ENCODE measurements around the gene HLA-DQB1. TPM values are rescaled to one million over a fixed set of nuclear protein-coding genes. Genes with fewer than 3 reads are reported as not detected.

The HLA-DQB1 gene
- total and polyA plus RNA-seq, 2 experiments from 2014 or later: not detected

DNA sequence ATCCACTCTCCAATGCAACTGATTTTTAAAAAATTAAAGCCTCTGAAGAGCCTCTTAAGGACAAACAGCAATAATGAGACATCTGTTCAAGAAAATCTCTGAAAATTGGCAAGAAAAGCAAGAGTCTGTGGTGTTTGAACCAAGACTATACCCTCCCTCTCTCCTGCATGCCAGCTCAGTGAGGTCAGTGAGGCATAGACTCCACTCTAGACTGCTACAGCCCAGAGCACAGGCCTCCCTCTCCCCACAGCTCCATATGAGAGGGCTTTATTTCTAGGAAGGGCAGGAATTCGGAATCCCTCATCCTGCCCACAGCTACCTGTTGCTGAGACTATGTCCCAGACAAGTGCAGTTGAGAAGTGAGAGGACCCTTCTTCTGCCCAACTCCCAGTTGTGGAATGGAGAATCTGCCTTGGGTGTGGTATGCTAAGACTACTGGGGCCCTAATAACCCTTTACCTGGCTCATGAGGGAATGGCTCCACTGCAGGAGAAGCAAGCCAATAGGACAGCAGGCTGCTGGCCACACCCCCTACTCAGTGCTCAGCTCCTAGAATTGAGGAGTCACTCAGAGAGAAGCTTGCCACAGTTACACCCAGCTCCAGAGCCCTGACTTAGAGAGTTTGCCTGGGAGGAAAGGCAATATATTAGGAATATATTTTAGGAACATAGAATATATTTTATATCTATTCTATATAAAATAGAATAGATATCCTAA lies 51.9 kb downstream of the HLA-DQB1 start:
- Histone ChIP-seq H3K27ac (no peak overlapping the region), H3F3A (ENCODE audit: insufficient read depth) (no peaks in the 10 kb centered on the region), H3K9ac (no peak overlapping the region), H3K9me3 (ENCODE audit: low read depth) (no peaks in the 10 kb centered on the region), H3K79me2 (ENCODE audit: insufficient read depth) (no peaks in the 10 kb centered on the region), H3K4me2 (ENCODE audit: unreplicated experiment) (no peak overlapping the region), H3K27me3 (replicated peaks; ENCODE audit: insufficient read depth) (no peaks in the 10 kb centered on the region), H4K20me1 (ENCODE audit: insufficient read depth) (no peaks in the 10 kb centered on the region), H3K9me2 (ENCODE audit: insufficient read depth) (no peaks in the 10 kb centered on the region), H3K4me1 (ENCODE audit: insufficient read depth) (no peaks in the 10 kb centered on the region), H2AFZ (no peak overlapping the region), H3K4me3 (no peak overlapping the region), H3K36me3 (ENCODE audit: low read depth) (no peaks in the 10 kb centered on the region)
- WGBS, 2 experiments (ENCODE audit: low coverage in 1 of 2, low lambda C conversion rate in 2 of 2, missing lambda C conversion rate in 2 of 2): 0% methylated on average over 1 of the region's 1 CpG
- in situ Hi-C loops (cut with MboI): no loop called here
- DNase-seq: no peak
- TF ChIP-seq EZH2 (IDR thresholded peaks at IDR 0.05; ENCODE audit: insufficient read depth, poor library complexity, severe bottlenecking): no peak
- TF ChIP-seq EZH2phosphoT487 (IDR thresholded peaks at IDR 0.05; ENCODE audit: insufficient read depth, low read depth): no peak

DNA sequence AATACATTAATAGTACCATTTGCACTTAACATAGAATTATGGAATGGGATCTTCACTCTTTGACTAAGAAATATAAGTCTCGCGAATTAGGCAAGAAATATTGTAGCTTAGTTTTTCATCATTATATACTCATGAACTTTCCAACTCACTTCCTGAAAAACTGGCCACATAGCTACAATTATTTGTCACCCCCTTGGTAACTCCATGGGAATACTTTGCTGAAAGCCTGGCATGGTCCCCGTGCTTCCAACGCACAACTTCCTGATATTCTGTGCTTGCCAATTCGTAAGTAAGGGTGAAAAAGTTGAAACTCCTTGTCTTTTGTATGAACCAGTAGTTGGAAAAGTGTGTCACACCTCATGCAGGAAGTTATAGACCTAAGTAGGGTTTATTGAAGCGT lies 53.0 kb downstream of the HLA-DQB1 start:
- H3F3A ChIP-seq (ENCODE audit: insufficient read depth): no peaks in the 10 kb centered on the region
- H4K20me1 ChIP-seq (ENCODE audit: insufficient read depth): no peaks in the 10 kb centered on the region
- no peaks in the 10 kb centered on the region for H3K36me3 ChIP-seq (ENCODE audit: low read depth)
- no peaks in the 10 kb centered on the region for H3K4me1 ChIP-seq (ENCODE audit: insufficient read depth)
- H3K4me2 ChIP-seq (ENCODE audit: unreplicated experiment): no peak overlapping the region
- H3K79me2 ChIP-seq (ENCODE audit: insufficient read depth): no peaks in the 10 kb centered on the region
- no peaks in the 10 kb centered on the region for H3K9me2 ChIP-seq (ENCODE audit: insufficient read depth)
- no peak overlapping the region for H3K9ac ChIP-seq
- H3K27me3 ChIP-seq (replicated peaks; ENCODE audit: insufficient read depth): no peaks in the 10 kb centered on the region
- H3K9me3 ChIP-seq (ENCODE audit: low read depth): no peaks in the 10 kb centered on the region
- in situ Hi-C loops (cut with MboI): no loop called here
- H2AFZ ChIP-seq: no peak overlapping the region
- TF ChIP-seq EZH2 (IDR thresholded peaks at IDR 0.05; ENCODE audit: insufficient read depth, poor library complexity, severe bottlenecking) (no peak), EZH2phosphoT487 (IDR thresholded peaks at IDR 0.05; ENCODE audit: insufficient read depth, low read depth) (no peak)
- H3K4me3 ChIP-seq: no peak overlapping the region
- DNase-seq: no peak
- no peak overlapping the region for H3K27ac ChIP-seq
- 1 to 2% methylated on average over 6 of the region's 6 CpGs for WGBS, 2 experiments (ENCODE audit: low coverage in 1 of 2, low lambda C conversion rate in 2 of 2, missing lambda C conversion rate in 2 of 2)

DNA sequence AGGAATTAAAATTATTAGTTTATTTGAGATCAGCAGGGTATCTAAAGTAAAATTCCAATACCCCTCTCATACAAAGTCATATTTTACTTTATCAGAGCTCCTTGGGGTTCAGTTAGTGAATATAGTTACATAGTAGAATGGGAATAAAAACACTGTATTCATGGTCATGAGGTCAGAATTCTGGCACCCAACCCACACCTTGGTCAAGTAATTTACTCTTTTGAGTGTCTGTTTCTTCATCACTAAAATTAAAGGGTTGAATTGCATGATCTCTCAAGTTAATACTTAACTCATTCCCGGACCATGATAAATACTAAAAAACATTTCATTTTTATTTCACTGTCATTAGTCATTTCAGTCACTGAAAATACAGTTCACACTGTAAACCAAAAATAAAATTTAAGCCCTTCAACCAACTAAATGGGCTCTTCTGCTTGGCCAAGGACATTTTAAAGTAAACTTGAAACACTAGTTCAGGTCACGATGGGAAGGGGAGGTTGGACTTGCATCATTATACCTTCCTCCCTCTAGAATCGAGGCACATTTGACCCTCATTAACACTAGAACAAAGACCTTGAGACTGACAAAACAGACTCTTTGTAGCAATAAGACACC lies 55.7 kb downstream of the HLA-DQB1 start:
- H3K27ac ChIP-seq: no peak overlapping the region

DNA sequence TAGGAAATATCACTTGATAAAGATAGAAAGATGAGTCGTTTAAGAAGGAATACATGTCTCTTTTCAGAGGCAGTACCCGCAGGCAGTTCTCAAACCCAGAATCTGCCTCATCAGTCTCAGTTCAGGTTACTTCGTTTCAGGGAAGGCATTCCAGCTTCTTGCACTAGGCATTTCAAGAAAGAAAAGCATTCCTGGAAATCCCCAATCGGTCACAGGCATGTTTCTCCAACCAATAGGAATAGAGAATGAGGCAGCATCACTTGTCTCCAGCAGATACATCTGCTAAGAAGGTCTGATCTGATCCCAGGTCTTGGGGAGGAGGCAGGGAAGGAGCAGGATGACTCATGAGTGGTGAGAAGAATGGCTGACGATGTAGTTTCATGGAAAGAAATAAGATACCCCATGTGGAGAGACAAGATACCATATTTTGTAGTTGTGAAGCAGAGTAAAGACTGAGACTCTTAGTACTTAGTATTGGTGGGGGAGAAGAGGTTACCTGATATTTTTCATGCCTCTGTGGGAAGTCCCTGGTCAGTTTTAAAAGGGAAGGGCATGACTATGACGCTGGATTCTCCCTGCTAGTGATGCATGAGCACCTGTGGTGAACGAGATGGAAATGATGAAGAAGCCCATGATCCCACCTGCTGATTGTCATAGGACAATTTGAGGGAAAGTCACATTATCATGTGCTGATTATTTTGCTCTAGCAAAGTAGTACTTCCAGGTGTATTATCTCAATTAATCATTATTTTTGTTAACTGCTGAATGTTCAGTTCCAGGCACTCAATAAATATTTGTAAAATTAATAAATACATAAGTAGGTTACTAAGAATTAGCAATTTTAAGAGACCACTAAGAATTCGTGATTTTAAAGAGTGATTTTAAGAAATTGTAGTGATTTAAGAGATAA lies 56.5 kb downstream of the HLA-DQB1 start:
- no peak overlapping the region for H2AFZ ChIP-seq
- H4K20me1 ChIP-seq (ENCODE audit: insufficient read depth): no peaks in the 10 kb centered on the region
- no peaks in the 10 kb centered on the region for H3K36me3 ChIP-seq (ENCODE audit: low read depth)
- H3K27ac ChIP-seq: no peak overlapping the region
- no peaks in the 10 kb centered on the region for H3F3A ChIP-seq (ENCODE audit: insufficient read depth)
- no peak overlapping the region for H3K4me2 ChIP-seq (ENCODE audit: unreplicated experiment)
- no peaks in the 10 kb centered on the region for H3K4me1 ChIP-seq (ENCODE audit: insufficient read depth)
- in situ Hi-C loops (cut with MboI): no loop called here
- WGBS, 2 experiments (ENCODE audit: low coverage in 1 of 2, low lambda C conversion rate in 2 of 2, missing lambda C conversion rate in 2 of 2): 19 to 23% methylated on average over 8 of the region's 8 CpGs
- no peaks in the 10 kb centered on the region for H3K79me2 ChIP-seq (ENCODE audit: insufficient read depth)
- TF ChIP-seq EZH2 (IDR thresholded peaks at IDR 0.05; ENCODE audit: insufficient read depth, poor library complexity, severe bottlenecking): no peak
- TF ChIP-seq EZH2phosphoT487 (IDR thresholded peaks at IDR 0.05; ENCODE audit: insufficient read depth, low read depth): no peak
- no peaks in the 10 kb centered on the region for H3K27me3 ChIP-seq (replicated peaks; ENCODE audit: insufficient read depth)
- no peak overlapping the region for H3K4me3 ChIP-seq
- no peaks in the 10 kb centered on the region for H3K9me3 ChIP-seq (ENCODE audit: low read depth)
- H3K9ac ChIP-seq: no peak overlapping the region
- peak; percentile 87 for DNase-seq
- H3K9me2 ChIP-seq (ENCODE audit: insufficient read depth): no peaks in the 10 kb centered on the region

More for the DNA sequence above, 55.7 kb downstream of the HLA-DQB1 start:
- no peaks in the 10 kb centered on the region for H3K4me1 ChIP-seq (ENCODE audit: insufficient read depth)
- H3K79me2 ChIP-seq (ENCODE audit: insufficient read depth): no peaks in the 10 kb centered on the region
- 6 to 8% methylated on average over 3 of the region's 3 CpGs for WGBS, 2 experiments (ENCODE audit: low coverage in 1 of 2, low lambda C conversion rate in 2 of 2, missing lambda C conversion rate in 2 of 2)
- H3F3A ChIP-seq (ENCODE audit: insufficient read depth): no peaks in the 10 kb centered on the region
- TF ChIP-seq EZH2phosphoT487 (IDR thresholded peaks at IDR 0.05; ENCODE audit: insufficient read depth, low read depth): no peak
- no peaks in the 10 kb centered on the region for H3K9me2 ChIP-seq (ENCODE audit: insufficient read depth)
- no peak overlapping the region for H3K9ac ChIP-seq
- in situ Hi-C loops (cut with MboI): no loop called here
- H2AFZ ChIP-seq: no peak overlapping the region
- no peak overlapping the region for H3K4me2 ChIP-seq (ENCODE audit: unreplicated experiment)
- H4K20me1 ChIP-seq (ENCODE audit: insufficient read depth): no peaks in the 10 kb centered on the region
- no peaks in the 10 kb centered on the region for H3K27me3 ChIP-seq (replicated peaks; ENCODE audit: insufficient read depth)
- H3K9me3 ChIP-seq (ENCODE audit: low read depth): no peaks in the 10 kb centered on the region
- H3K4me3 ChIP-seq: no peak overlapping the region
- no peak for DNase-seq
- no peaks in the 10 kb centered on the region for H3K36me3 ChIP-seq (ENCODE audit: low read depth)

Other genes with a start within 250 kb of the HLA-DQB1 start
- gene HLA-DRA, start 226.8 kb downstream of the HLA-DQB1 start, total RNA-seq (2014; rRNA removed; shearing (Covaris generic)): 0.89 TPM in 1 of 2 replicates, not detected in the other
- gene HLA-DRA, start 226.8 kb downstream of the HLA-DQB1 start, polyA plus RNA-seq (2016; fragmentation: Nextera tagmentation; extraction: Ambion mirVana): 0.80 and 2.0 TPM in 2 replicates
- gene HLA-DRB5, start 136.4 kb downstream of the HLA-DQB1 start, total RNA-seq (2014; rRNA removed; shearing (Covaris generic)): not detected in 2 replicates
- 0.19 TPM in 1 of 2 replicates, not detected in the other for gene HLA-DRB5, start 136.4 kb downstream of the HLA-DQB1 start, polyA plus RNA-seq (2016; fragmentation: Nextera tagmentation; extraction: Ambion mirVana)
- not detected in 2 replicates for gene HLA-DRB1, start 76.8 kb downstream of the HLA-DQB1 start, total RNA-seq (2014; rRNA removed; shearing (Covaris generic))
- gene HLA-DRB1, start 76.8 kb downstream of the HLA-DQB1 start, polyA plus RNA-seq (2016; fragmentation: Nextera tagmentation; extraction: Ambion mirVana): 0.21 and 0.52 TPM in 2 replicates
- gene HLA-DQA1, start 29.3 kb downstream of the HLA-DQB1 start, total RNA-seq (2014; rRNA removed; shearing (Covaris generic)): not detected in 2 replicates
- gene HLA-DQA1, start 29.3 kb downstream of the HLA-DQB1 start, polyA plus RNA-seq (2016; fragmentation: Nextera tagmentation; extraction: Ambion mirVana): 0.28 TPM in 1 of 2 replicates, not detected in the other
- gene HLA-DQA2, start 74.7 kb upstream of the HLA-DQB1 start, total RNA-seq (2014; rRNA removed; shearing (Covaris generic)): not detected in 2 replicates
- not detected in 2 replicates for gene HLA-DQA2, start 74.7 kb upstream of the HLA-DQB1 start, polyA plus RNA-seq (2016; fragmentation: Nextera tagmentation; extraction: Ambion mirVana)
- not detected in 2 replicates for gene HLA-DQB2, start 96.9 kb upstream of the HLA-DQB1 start, total RNA-seq (2014; rRNA removed; shearing (Covaris generic))
- gene HLA-DQB2, start 96.9 kb upstream of the HLA-DQB1 start, polyA plus RNA-seq (2016; fragmentation: Nextera tagmentation; extraction: Ambion mirVana): not detected in 2 replicates
- not detected in 2 replicates for gene HLA-DOB, start 150.3 kb upstream of the HLA-DQB1 start, total RNA-seq (2014; rRNA removed; shearing (Covaris generic))
- gene HLA-DOB, start 150.3 kb upstream of the HLA-DQB1 start, polyA plus RNA-seq (2016; fragmentation: Nextera tagmentation; extraction: Ambion mirVana): not detected in 2 replicates
- 2.2 and 5.4 TPM in 2 replicates for gene TAP2, start 172.1 kb upstream of the HLA-DQB1 start, total RNA-seq (2014; rRNA removed; shearing (Covaris generic))
- 4.6 and 5.1 TPM in 2 replicates for gene TAP2, start 172.1 kb upstream of the HLA-DQB1 start, polyA plus RNA-seq (2016; fragmentation: Nextera tagmentation; extraction: Ambion mirVana)
- gene PSMB8, start 177.4 kb upstream of the HLA-DQB1 start, total RNA-seq (2014; rRNA removed; shearing (Covaris generic)): 21.6 and 27.2 TPM in 2 replicates
- 33.5 and 36.0 TPM in 2 replicates for gene PSMB8, start 177.4 kb upstream of the HLA-DQB1 start, polyA plus RNA-seq (2016; fragmentation: Nextera tagmentation; extraction: Ambion mirVana)
- gene TAP1, start 187.0 kb upstream of the HLA-DQB1 start, total RNA-seq (2014; rRNA removed; shearing (Covaris generic)): 27.5 and 30.7 TPM in 2 replicates
- 29.8 and 30.7 TPM in 2 replicates for gene TAP1, start 187.0 kb upstream of the HLA-DQB1 start, polyA plus RNA-seq (2016; fragmentation: Nextera tagmentation; extraction: Ambion mirVana)
- 3.4 and 5.1 TPM in 2 replicates for gene PSMB9, start 187.5 kb upstream of the HLA-DQB1 start, total RNA-seq (2014; rRNA removed; shearing (Covaris generic))
- 11.2 and 12.3 TPM in 2 replicates for gene PSMB9, start 187.5 kb upstream of the HLA-DQB1 start, polyA plus RNA-seq (2016; fragmentation: Nextera tagmentation; extraction: Ambion mirVana)